Lower lobe of right lung (tissue), 2 donors: Measurements from ENCODE around the gene TMEM52B. TPM values are rescaled to one million over a fixed set of nuclear protein-coding genes. Genes with fewer than 3 reads are reported as not detected.
A peak's percentile ranks its signal among the peaks of the same experiment; 100 is the strongest.
"Not testable (repeated sequence)": the region's sequence is repeated elsewhere in the genome, so short reads cannot be mapped to it uniquely, and the experiment has no call there.

Experiments
- ATAC-seq, 2 donors: fragments of 200-7000 bp; cut with Tn5 transposase; one replicate each; pipeline ENCODE4 v1.9.1; 2020 to 2022; ENCODE audit warnings: mild to moderate bottlenecking in 2 of 2, moderate library complexity in 2 of 2
- DNase-seq: peaks from one replicate; pipeline ENCODE4 v3.0.0-alpha.2; 2020
- H3K27ac ChIP-seq: fragments of 200-600 bp; one replicate; pipeline ENCODE4 v1.8.0; 2022
- H3K27me3 ChIP-seq: fragments of 200-600 bp; one replicate; pipeline ENCODE4 v1.8.0; 2022; ENCODE audit warnings: low read depth
- H3K36me3 ChIP-seq: fragments of 200-600 bp; one replicate; pipeline ENCODE4 v1.8.0; 2022; ENCODE audit warnings: mild to moderate bottlenecking
- H3K4me1 ChIP-seq: fragments of 200-600 bp; one replicate; pipeline ENCODE4 v1.8.0; 2022
- H3K4me3 ChIP-seq: fragments of 200-600 bp; one replicate; pipeline ENCODE4 v1.8.0; 2022; ENCODE audit warnings: mild to moderate bottlenecking
- H3K9me3 ChIP-seq: fragments of 200-600 bp; one replicate; pipeline ENCODE4 v1.8.0; 2022
- CTCF ChIP-seq: fragments of 200-600 bp; IDR thresholded peaks from one replicate; pipeline ENCODE4 v1.8.0; 2022; ENCODE audit warnings: antibody characterized with exemption, mild to moderate bottlenecking
- intact Hi-C: fragments of 100-400 bp; cut with DNase I; formaldehyde crosslinking; loops from one replicate; pipeline ENCODE4 v1.11.0; 2022
- total RNA-seq: library from RNA; stranded (reverse); fragmentation: NEBNext Ultra II Directional; extraction: Animal tissue kit (Norgen Biotek cat#: 25700); gene quantifications from one replicate; pipeline ENCODE4 v1.2.1, GENCODE V29; 2021
- donor health status: DM: no; HTN: yes; CAD: no; lungs with severe emphysema.

The TMEM52B gene
- total RNA-seq, 1 donor from 2014 or later = 3.6 TPM

GRCh38 chr12:10215436-10215835 lies 36.6 kb downstream of the TMEM52B start:
- no peaks in the 10 kb centered on the region for H3K27me3 ChIP-seq
- no peaks in the 10 kb centered on the region for H3K9me3 ChIP-seq
- peak overlapping the region; percentile 99 for H3K27ac ChIP-seq
- TF ChIP-seq CTCF = no peak
- peaks cover 38% of the 10 kb centered on the region for H3K4me1 ChIP-seq
- intact Hi-C loops = no loop called here
- ATAC-seq (no peak), DNase-seq (no peak)
- H3K4me3 ChIP-seq = peak overlapping the region; percentile 81
- H3K36me3 ChIP-seq = peaks cover 28% of the 10 kb centered on the region

- H3K4me1 ChIP-seq = peaks cover 43% of the 10 kb centered on the region
- H3K9me3 ChIP-seq, H3K4me3 ChIP-seq, intact Hi-C loops, H3K27me3 ChIP-seq, H3K27ac ChIP-seq, DNase-seq, ATAC-seq: not testable (repeated sequence)
- peaks cover 33% of the 10 kb centered on the region for H3K36me3 ChIP-seq
Measured at GRCh38 chr12:10215946-10216345, 37.1 kb downstream of the TMEM52B start.

GRCh38 chr12:10218021-10218420 lies 39.2 kb downstream of the TMEM52B start:
- Histone ChIP-seq H3K9me3 (no peaks in the 10 kb centered on the region), H3K4me1 (peaks cover 45% of the 10 kb centered on the region), H3K27ac (no peak overlapping the region), H3K36me3 (peaks cover 54% of the 10 kb centered on the region), H3K4me3 (no peak overlapping the region), H3K27me3 (no peaks in the 10 kb centered on the region)
- intact Hi-C loops = no loop called here
- no peak for TF ChIP-seq CTCF
- DNase-seq (no peak), ATAC-seq (no peak)

- no peak for TF ChIP-seq CTCF
- H3K36me3 ChIP-seq = peaks cover 68% of the 10 kb centered on the region
- H3K9me3 ChIP-seq = no peaks in the 10 kb centered on the region
- DNase-seq (peak; percentile 60), ATAC-seq (peak; percentile 87 to 88)
- H3K4me1 ChIP-seq = peaks cover 30% of the 10 kb centered on the region
- intact Hi-C loops = no loop called here
- peak overlapping the region; percentile 14 for H3K27ac ChIP-seq
- H3K27me3 ChIP-seq = no peaks in the 10 kb centered on the region
- no peak overlapping the region for H3K4me3 ChIP-seq
Measured at GRCh38 chr12:10220398-10221077, 41.7 kb downstream of the TMEM52B start.

- intact Hi-C loops = no loop called here
- DNase-seq = no peak
- no peaks in the 10 kb centered on the region for H3K27me3 ChIP-seq
- H3K4me1 ChIP-seq = peaks cover 28% of the 10 kb centered on the region
- H3K9me3 ChIP-seq = no peaks in the 10 kb centered on the region
- no peak for ATAC-seq
- H3K4me3 ChIP-seq = no peak overlapping the region
- no peak for TF ChIP-seq CTCF
- peaks cover 68% of the 10 kb centered on the region for H3K36me3 ChIP-seq
- H3K27ac ChIP-seq = no peak overlapping the region
Measured at GRCh38 chr12:10221846-10222245, 43.0 kb downstream of the TMEM52B start.

GRCh38 chr12:10223208-10223607 lies 44.4 kb downstream of the TMEM52B start:
- no peak for ATAC-seq
- TF ChIP-seq CTCF = no peak
- Histone ChIP-seq H3K36me3 (peaks cover 62% of the 10 kb centered on the region), H3K4me3 (no peak overlapping the region), H3K27me3 (no peaks in the 10 kb centered on the region), H3K27ac (no peak overlapping the region), H3K4me1 (peaks cover 19% of the 10 kb centered on the region), H3K9me3 (no peaks in the 10 kb centered on the region)
- no peak for DNase-seq
- intact Hi-C loops = no loop called here

- H3K27me3 ChIP-seq, H3K27ac ChIP-seq, ATAC-seq, intact Hi-C loops, DNase-seq, H3K9me3 ChIP-seq, H3K4me3 ChIP-seq: not testable (repeated sequence)
- Histone ChIP-seq H3K36me3 (peaks cover 40% of the 10 kb centered on the region), H3K4me1 (peaks cover 12% of the 10 kb centered on the region)
Measured at GRCh38 chr12:10225426-10225825, 46.6 kb downstream of the TMEM52B start.
